DMS53 treated with DMSO at 0.1 percent for 48 hours (cell line): ENCODE measurements around the gene RINT1.

Experiments used
- DNase-seq: peaks from one replicate; lab custom pipeline; 2025; ENCODE audit not compliant: unreplicated experiment; lab: John Stamatoyannopoulos, UW

RINT1 gene

GRCh38 chr7:105530546-105530945 lies 1.5 kb upstream of the RINT1 start:
- DNase-seq = no peak

DNA sequence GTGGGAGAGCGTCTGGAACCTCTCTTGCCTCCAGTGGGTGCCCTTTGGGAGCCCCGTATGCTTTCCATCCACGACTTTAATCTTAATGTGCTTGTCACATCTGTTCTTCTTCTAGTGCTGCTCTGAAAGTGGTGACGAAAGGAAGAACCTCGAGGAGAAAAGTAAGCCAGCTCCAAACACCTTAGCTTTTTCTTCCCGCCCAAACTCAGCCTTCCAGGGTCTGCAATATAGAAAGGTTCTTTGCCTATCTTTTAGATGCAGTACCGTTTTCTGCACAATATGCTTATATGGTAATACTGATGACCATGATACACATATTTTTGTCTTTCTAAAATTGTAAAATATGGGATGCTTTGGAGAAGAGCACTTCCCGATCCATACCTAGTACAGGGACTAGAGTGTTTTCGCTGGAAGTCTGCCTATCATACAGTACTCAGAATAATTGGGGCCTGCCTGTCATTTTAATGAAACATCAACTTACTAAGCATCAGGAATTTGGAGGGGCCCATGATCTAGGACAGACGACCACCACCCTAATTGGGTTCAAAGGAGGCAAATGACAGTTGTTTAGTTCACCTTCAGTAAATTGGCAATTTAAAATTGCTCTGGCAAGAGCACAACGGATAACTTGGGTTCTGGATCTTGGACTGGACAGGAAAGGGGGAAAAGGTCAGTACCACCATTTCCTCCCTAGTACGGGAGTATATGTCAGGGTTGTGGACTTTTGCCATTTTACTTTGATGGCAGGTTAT lies 884 bp downstream of the RINT1 start:
- DNase-seq = no peak

DNA sequence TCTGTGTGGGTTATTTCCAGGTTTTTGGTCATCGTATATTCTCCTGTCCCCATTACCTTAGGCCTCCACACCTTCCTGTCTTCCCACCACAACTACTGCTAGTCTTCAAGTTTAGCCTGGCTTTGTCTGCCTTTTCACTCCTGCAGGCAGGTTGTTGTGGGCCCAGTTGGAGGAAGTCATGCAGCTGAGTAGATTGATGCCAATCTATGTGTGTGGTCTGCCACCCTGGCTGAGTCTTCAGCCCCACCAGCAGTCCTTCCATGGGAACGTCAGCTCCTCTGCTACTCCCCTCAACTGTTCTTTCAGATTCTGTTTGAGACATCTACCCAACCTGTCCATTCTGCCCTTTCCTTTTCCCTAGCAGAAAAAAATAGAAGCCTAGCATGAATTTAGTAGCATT lies 6.3 kb downstream of the RINT1 start:
- no peak for DNase-seq

DNA sequence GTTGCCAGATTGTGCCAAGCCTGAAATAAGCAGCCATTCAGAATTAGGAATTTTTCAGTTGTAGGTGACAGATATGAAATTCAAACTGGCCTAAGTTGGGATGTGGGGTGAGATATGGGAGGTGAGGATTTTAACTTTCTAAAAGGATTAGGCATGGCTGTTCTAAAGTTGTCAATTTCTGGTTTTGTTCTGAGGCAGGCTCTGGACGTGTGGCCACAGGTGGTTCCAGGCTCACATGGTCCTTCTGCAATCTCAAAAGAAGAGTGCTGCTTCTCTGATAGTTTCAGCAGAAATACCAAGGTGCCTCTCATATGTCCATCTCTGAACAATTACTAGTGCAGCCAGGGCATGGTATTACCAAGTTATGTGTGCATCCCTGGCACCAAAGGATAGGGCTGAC lies 27.9 kb downstream of the RINT1 start:
- no peak for DNase-seq

DNA sequence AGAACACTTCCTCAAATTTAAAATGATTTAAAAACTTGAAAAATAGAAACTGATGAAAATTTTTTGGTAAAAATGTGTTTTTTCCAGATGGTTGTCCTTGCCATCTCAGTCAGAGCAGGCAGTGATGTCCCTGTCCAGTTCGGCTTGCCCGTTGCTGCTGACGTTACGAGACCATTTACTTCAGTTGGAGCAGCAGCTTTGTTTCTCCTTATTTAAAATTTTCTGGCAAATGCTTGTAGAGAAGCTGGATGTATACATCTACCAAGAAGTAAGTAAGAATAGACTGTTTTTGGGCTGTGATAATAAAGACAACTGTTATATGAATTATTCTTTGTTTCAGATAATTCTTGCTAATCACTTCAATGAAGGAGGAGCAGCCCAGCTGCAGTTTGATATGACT lies 33.2 kb downstream of the RINT1 start:
- no peak for DNase-seq

DNA sequence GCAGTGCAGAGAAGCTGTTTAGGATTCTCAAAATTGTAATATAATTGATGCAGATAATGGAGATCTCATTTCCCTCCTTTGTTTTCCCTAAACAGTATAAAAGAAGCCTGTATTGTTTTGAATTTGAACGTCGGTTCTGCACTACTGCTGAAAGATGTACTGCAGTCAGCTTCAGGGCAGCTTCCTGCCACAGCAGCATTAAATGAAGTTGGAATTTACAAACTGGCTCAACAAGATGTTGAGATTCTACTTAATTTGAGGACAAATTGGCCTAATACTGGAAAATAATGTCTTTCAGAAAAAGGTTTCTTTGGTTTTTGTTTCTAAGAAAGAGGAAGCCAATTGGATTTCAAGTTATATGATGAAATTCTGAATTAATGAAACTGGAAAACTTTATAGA lies 35.0 kb downstream of the RINT1 start:
- DNase-seq = no peak

DNA sequence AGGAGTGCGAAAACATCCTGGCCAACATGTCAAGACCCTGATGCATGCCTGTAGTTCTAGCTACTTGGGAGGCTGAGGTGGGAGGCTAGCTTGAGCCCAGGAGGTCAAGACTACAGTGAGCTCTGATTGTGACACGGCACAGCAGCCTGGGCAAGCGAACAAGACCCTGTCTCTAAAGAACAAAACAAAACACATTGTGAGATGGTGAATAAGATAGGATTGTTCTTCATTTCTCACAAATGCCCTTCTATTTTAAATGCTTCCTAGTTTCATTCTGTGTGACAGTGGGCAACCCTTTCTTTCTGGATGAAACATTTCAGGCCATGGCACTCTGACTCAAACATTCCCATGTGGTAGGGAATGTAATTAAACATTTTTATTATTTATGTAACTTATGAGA lies 35.8 kb downstream of the RINT1 start:
- DNase-seq = no peak

DNA sequence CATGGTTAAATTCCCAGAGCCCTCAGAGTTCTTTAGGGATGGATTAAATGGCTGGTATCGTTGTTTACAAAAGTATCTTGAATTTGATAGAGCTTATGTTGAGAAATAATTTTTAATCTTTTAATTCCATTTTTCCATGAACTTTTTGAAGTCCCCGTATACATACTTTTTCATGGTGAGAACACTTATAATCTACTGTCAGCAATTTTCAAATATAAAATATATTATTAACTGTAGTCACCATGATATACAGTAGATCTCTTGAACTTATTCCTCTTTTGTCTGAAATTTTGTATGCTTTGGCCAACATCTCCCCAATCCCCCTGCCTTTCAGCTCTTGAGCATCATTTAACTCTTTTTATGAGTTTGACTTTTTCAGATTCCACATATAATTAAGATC lies 39.9 kb downstream of the RINT1 start:
- DNase-seq = no peak

DNA sequence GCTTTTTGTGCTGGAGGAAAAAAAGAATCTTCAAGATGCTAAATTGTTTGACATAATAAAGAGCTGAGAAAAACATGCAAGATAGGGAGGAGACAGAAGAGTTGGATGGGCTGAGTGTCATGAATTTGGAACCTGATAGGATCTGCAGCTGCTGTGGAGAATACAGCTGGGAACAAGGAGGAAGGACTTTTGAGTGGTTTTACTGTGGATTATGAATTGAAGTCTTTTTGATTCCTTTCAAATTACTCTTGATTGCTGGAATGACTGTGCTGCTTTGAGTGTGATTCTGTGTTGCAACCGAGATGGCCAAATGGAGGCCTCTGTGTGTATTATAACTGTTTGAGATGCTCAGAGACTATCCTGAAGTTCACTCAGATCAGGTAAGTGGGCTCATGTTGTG lies 45.2 kb downstream of the RINT1 start:
- DNase-seq = no peak

DNA sequence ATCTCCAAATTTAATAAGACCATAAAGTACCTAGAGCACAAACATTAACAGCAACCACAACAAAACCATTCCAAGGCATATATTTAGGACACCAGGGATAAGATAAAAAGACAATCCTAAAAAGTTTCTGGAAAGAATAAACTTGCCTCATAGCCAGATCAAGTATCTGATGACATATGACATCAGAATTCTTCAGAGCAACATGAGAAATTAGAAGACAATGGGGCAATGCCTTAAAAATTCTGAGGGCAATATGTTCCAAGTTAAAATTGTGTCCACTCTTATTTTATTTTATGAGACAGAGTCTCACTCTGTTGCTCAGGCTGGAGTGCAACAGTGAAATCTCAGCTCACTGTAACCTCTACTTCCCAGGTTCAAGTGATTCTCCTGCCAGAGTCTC lies 46.5 kb downstream of the RINT1 start:
- no peak for DNase-seq

GRCh38 chr7:105580022-105580740 lies 48.2 kb downstream of the RINT1 start:
- peak; percentile 30 for DNase-seq

DNA sequence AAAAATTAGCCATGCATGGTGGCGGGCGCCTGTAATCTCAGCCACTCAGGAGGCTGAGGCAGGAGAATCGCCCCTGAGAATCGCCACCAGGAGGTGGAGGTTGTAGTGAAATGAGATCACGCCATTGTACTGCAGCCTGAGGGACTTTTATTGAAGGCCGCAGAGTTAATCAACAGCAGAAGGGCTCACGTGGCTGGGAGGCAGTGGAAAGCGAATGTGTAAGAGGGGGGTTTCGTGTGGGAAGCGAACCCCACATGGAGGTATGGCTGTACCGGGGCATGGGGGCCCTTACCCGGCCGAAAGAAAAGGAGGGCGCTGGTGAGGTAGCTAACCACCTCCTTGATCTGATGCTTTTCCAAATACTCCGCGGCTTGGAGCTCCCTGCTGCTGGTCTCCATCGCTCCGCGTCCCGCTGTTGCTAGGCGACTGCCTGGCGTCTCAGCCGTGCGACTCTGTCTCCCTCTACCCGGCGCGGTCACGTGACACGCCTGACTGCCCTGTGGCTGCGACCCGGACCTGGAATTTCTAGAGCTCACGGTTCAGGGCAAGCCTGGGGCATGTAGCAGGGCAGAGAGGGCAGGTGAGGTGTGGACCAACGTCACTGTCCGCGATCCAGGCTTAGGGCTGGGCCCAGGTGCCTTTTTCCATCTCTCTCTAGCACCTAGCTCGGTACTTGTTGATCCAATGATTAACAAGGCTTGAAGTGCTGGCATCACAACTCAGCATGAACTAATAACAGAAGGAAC lies 49.2 kb downstream of the RINT1 start, which contains the start of gene EFCAB10:
Gene EFCAB10, minus strand, starts transcription at position 428 of the 746 bp plus-strand sequence. Its CDS starts 30 bp downstream, at position 398.
- DNase-seq = peak; percentile 93

DNA sequence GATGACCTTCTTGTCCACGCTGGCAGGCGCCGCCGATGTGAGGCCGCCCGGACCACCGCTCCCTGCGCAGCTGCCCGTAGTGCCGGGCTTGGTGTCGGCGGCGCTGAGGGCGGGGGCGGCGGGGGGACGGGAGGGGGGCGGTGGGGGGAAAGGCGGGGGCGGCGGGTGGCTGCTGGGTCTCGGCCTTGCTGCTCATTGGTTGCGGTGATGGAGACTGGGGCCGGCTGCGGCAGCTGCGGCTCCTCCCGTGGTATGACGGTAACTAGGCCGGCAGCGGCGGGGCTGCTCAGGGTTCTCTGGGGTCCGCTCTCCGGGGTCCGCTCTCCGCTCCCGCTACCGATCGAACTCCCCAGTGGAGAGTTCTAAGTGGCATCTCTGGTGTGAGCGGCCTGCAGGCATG lies 51.1 kb downstream of the RINT1 start:
- no peak for DNase-seq

GRCh38 chr7:105584165-105584564 lies 52.2 kb downstream of the RINT1 start:
- no peak for DNase-seq

GRCh38 chr7:105585850-105586500 lies 54.0 kb downstream of the RINT1 start:
- no peak for DNase-seq

DNA sequence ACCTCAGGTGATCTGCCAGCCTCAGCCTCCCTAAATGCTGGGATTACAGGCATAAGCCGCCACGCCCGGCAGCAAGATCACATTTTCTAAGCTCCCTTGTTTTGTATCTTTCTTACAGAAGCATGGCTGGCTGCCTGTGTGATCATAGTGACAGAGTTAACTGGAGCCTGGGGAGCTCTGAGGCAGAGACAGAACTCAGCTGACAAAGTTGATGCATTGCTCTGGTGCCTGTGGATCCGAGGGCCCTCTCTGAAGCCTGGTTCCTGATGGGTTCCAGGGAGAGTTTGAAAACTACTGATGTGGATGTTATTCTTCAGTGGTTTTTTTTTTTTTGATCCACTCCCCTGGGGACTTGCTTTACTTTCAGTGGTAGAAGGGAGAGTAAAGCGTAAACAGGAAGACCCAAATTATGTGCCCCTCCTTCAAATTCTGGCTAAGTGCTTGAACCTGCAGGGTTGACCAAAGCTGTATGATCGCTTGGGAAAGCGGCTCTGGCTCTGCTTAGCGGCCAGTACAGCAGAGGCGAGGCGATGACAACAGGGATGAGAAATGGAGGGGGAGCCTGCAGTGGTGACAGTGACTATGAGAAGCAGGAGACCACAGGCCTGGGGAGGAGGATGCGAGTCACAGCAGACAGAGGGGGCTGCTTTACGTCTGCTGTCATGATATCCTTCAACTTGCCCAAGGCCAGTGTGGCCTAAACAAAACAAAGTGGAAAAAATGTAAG lies 56.1 kb downstream of the RINT1 start:
- DNase-seq = no peak

DNA sequence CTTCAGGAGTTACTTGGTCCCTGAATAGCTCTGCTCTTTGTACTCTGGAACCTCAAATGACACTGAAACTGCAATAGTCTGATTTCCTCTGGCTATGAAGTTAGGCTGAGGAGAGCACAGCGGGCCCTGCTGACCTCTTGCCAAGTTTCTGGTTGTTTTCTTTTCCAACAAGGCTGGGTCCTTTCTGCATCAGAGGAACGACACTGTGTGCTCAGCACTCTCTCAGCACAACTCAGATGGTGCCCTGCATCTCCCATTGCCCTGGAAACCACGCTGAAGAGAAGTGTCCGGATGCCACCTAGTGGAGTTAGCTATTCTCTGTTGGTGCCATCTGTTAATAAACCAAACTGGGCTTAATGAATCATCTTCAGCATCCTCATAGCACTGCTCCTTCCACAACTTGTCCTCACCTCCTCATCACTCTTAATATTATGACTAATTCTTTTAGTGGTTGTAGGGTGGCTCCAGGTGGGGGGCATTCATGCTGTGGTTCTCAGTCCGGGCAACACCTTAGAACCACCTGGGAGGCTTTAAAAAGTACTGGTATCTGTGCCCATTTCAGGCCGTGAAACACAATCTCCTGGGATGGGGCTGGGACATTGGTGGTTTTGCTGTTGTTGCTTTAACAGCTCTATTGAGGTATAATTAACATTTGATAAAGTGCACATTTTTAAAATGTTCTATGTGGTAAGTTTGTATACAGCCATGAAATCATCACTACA lies 57.5 kb downstream of the RINT1 start:
- peak; percentile 89 for DNase-seq

DNA sequence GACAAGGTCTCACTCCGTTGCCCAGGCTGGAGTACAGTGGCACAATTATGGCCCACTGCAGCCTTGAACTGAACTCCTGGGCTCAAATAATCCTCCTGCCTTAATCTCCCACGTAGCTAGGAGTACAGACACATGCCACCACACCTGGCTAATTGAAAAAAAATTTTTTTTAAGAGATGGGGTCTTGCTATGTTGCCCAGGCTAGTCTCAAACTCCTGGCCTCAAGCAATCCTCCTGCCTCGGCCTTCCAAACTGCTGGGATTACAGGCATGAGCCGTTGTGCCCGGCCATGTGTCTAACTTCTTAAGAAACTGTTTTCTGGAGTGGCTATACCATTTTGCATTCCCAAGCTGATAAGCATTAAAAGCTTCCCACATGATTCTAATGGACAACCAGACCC lies 58.8 kb downstream of the RINT1 start:
- DNase-seq = no peak

DNA sequence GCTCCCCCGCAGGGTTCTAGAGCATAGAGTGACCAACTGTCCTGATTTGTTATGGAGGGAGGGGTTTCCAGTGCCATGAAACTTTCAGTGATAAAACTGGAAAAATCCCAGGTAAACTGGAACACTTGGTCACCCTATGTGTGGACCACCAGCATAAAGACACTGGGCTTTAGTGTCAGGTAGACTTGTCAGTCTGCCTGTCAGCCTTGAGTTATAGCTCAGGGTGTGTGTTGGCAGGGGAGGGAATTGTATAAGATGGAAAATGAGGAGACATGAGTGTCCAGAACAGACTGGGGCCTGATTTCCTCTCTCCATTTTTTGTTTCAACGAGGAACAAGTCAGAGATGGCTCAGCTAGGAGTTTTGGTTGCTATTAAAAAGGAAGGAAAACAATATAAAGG lies 59.5 kb downstream of the RINT1 start:
- DNase-seq = no peak

GRCh38 chr7:105594034-105594433 lies 62.0 kb downstream of the RINT1 start:
- DNase-seq = no peak
